ENCODE data around the gene FAM174C. TPM values are rescaled to one million over a fixed set of nuclear protein-coding genes. Genes with fewer than 3 reads are reported as not detected.
A peak's percentile ranks its signal among the peaks of the same experiment; 100 is the strongest.

FAM174C gene
- polyA plus RNA-seq, 1 of the 3 experiments (the other 2 are of a cell fraction), result 78.0 TPM

- TF ChIP-seq SIN3A (IDR thresholded peaks at IDR 0.05; ENCODE audit: borderline replicate concordance, low read depth, low read length), result peak; percentile 76; the same call in 1 of the 2 replicates
- no peak for TF ChIP-seq ZBTB33 (IDR thresholded peaks at IDR 0.05; ENCODE audit: borderline replicate concordance, low read depth)
- peak; percentile 84 for TF ChIP-seq SMC3 (IDR thresholded peaks at IDR 0.05; ENCODE audit: low read depth, low read length)
- no peak for TF ChIP-seq RXRA (IDR thresholded peaks at IDR 0.05; ENCODE audit: borderline replicate concordance, low read depth)
- TF ChIP-seq RFX5 (IDR thresholded peaks at IDR 0.05; ENCODE audit: low read length), result no peak
- no peak for TF ChIP-seq TEAD4 (IDR thresholded peaks at IDR 0.05; ENCODE audit: borderline replicate concordance, insufficient read depth)
- TF ChIP-seq TCF12 (IDR thresholded peaks at IDR 0.05), result no peak
- TF ChIP-seq EP300 (IDR thresholded peaks at IDR 0.05; ENCODE audit: borderline replicate concordance in 1 of 2, low read depth in 1 of 2, low read length in 1 of 2), result no peak
- TF ChIP-seq FOSL2 (IDR thresholded peaks at IDR 0.05; ENCODE audit: borderline replicate concordance, low read depth), result no peak
- TF ChIP-seq MAX (IDR thresholded peaks at IDR 0.05; ENCODE audit: low read depth), result no peak
- no peak for TF ChIP-seq NRF1 (IDR thresholded peaks at IDR 0.05; ENCODE audit: low read depth, low read length)
- no peak; the same call in 1 of the 2 replicates for TF ChIP-seq TAF1 (IDR thresholded peaks at IDR 0.05; ENCODE audit: borderline replicate concordance, low read depth, low read length)
- no peak for TF ChIP-seq PBX3 (IDR thresholded peaks at IDR 0.05)
- no peak for TF ChIP-seq FOXM1 (IDR thresholded peaks at IDR 0.05; ENCODE audit: low read depth)
- no peak for TF ChIP-seq GATA2 (CRISPR knock-in tag; IDR thresholded peaks at IDR 0.05)
- TF ChIP-seq USF2 (IDR thresholded peaks at IDR 0.05; ENCODE audit: borderline replicate concordance, low read depth, low read length), result no peak
- no peak for TF ChIP-seq ELF1 (IDR thresholded peaks at IDR 0.05)
- TF ChIP-seq CHD2 (IDR thresholded peaks at IDR 0.05; ENCODE audit: low read length, partially characterized antibody), result peak; percentile 29
- no peak for TF ChIP-seq GABPA (IDR thresholded peaks at IDR 0.05; ENCODE audit: low read depth)
- no peak for TF ChIP-seq IRF3 (IDR thresholded peaks at IDR 0.05; ENCODE audit: low read depth, low read length)
These were observed 31.3 kb upstream of the FAM174C start (continued) for GRCh38 chr19:1243768-1244692.

Measured in SK-N-SH (cell line).